GM12864 (cell line): Measurements from ENCODE around the gene MAGEL2.
A peak's percentile ranks its signal among the peaks of the same experiment; 100 is the strongest.

Source experiments
- DNase-seq: peaks from one replicate; pipeline ENCODE4 v3.0.0-alpha.2; 2011; ENCODE audit warnings: low read depth
- H3K4me3 ChIP-seq: 2 replicates; pipeline ENCODE4 v1.5.1; 2011; ENCODE audit warnings: mild to moderate bottlenecking, low read depth, low read length, control low read depth
- TF ChIP-seq, protein P1 (sequence below): IDR thresholded peaks from 2 replicates; pipeline ENCODE4 v1.5.1; 2011; ENCODE audit warnings: low read depth, mild to moderate bottlenecking, moderate library complexity, low read length, control low read depth, inconsistent platforms; ENCODE audit errors: missing control alignments

The MAGEL2 gene

DNA sequence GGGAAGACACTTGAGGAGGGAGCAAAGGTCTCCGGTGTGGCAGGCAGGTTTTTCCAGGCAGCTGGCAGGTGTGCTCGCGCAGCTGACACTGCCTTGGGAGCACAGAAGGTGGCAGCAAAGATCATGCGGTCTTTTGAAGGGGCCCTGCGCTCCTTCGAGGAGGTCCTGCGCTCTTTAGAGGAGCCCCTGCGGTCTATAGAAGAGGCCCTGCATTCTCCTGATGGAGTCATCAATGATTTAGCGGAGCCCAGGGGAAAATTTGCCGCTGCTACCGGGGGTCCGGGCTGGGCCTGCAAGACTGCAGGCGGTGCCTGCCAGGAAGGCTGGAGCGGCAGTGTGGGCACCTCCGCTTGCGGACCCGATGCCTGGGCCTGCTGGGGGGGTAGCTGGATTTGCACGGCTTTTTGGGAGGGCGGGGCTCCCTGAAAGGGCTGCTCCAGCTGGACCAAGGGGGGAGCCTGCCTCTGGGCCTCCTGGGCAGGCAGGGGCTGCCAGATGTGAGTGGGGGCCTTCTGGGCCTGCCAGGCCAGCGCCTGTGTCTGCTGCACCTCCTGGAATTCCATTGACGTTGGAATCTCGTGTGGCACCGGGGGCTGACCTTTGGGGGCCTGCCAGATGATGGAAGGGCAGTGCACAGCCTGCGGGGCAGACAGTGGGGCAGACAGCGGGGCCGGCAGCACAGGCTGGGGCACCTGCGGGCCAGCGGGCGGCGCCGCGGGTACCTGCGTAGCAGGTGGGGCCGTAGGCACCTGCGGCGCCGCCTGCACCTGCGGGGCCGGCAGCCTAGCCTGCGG is 2.1 kb downstream of the MAGEL2 start:
- no peak for DNase-seq
- TF ChIP-seq, protein P1, sequence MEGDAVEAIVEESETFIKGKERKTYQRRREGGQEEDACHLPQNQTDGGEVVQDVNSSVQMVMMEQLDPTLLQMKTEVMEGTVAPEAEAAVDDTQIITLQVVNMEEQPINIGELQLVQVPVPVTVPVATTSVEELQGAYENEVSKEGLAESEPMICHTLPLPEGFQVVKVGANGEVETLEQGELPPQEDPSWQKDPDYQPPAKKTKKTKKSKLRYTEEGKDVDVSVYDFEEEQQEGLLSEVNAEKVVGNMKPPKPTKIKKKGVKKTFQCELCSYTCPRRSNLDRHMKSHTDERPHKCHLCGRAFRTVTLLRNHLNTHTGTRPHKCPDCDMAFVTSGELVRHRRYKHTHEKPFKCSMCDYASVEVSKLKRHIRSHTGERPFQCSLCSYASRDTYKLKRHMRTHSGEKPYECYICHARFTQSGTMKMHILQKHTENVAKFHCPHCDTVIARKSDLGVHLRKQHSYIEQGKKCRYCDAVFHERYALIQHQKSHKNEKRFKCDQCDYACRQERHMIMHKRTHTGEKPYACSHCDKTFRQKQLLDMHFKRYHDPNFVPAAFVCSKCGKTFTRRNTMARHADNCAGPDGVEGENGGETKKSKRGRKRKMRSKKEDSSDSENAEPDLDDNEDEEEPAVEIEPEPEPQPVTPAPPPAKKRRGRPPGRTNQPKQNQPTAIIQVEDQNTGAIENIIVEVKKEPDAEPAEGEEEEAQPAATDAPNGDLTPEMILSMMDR, result no peak
- no peak overlapping the region for H3K4me3 ChIP-seq

GRCh38 chr15:23644829-23645228 is 2.8 kb downstream of the MAGEL2 start:
- TF ChIP-seq, protein P1, result no peak
- no peak overlapping the region for H3K4me3 ChIP-seq
- no peak for DNase-seq

DNA sequence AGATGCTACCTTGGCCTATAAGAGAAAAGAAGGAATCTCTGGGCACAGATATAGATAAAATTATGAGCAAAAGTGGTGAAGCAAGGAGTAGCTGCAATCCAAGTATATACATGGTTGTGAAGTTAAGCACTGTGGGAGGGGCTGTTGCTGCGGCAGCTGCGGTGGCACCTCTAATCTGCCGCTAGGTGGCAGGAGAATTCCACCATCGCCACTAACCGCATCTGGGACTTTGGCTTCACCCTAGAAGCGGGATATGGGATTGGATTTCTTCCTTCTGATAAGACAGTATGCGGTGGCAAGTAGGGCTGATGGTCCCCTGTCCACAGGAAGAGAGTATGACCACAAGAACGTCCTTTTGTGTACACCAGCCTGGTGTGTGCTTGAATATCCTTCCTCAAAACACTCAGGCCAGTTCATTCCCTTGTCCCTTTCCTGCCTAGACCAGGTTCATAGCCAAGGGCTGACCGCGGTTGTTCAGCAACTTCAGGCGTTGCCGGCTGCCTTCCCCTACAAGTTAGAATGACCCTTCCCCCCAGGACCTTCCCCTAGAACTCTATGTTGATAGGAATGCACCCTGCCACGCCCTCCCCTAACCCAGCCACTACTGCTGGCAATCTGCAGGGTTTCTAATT is 5.1 kb downstream of the MAGEL2 start:
- no peak overlapping the region for H3K4me3 ChIP-seq
- DNase-seq, result no peak

DNA sequence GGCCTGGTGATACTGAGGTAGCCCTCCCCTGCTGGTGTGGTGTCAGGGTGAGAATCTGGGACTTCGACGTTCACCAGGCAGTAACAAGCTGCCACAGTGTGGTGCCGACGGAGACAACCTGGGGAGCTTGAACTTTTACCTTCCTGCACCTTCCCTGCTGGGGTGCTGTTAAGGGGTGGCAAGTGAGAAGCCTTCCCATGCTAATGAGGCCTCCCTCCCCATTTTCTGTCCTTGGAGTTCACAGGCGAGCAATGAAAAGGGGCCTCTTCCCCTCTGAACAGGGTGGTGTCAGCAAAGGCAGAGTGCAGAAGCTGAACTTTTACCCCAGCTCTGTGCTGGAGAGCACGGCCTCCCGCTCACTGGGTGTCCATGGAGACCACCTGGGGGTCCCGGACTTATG is 13.5 kb downstream of the MAGEL2 start:
- TF ChIP-seq, protein P1, result no peak
- DNase-seq, result no peak
- no peak overlapping the region for H3K4me3 ChIP-seq

More for the DNA sequence above, 5.1 kb downstream of the MAGEL2 start:
- TF ChIP-seq, protein P1, result peak; percentile 78

GRCh38 chr15:23629234-23629805 is 18.3 kb downstream of the MAGEL2 start:
- H3K4me3 ChIP-seq, result no peak overlapping the region
- DNase-seq, result no peak
- TF ChIP-seq, protein P1, result peak; percentile 42

- H3K4me3 ChIP-seq, result no peak overlapping the region
- DNase-seq, result no peak
- TF ChIP-seq, protein P1, result no peak
Measured at GRCh38 chr15:23628612-23629233, 18.9 kb downstream of the MAGEL2 start.
